PC-3 (cell line): ENCODE data around the gene ANKS1B. TPM values are rescaled to one million over a fixed set of nuclear protein-coding genes. Genes with fewer than 3 reads are reported as not detected.
"Not testable (repeated sequence)": the region's sequence is repeated elsewhere in the genome, so short reads cannot be mapped to it uniquely, and the experiment has no call there.

ENCODE experiments used
- ATAC-seq: fragments of 200-7000 bp; cut with Tn5 transposase; 2 replicates; pipeline ENCODE4 v1.9.1; 2020; ENCODE audit warnings: mild to moderate bottlenecking, moderate library complexity
- BruUV-seq: library from RNA; stranded (reverse); fragments of 400-500 nt; replicated peaks from 2 replicates; lab custom pipeline; 2021; lab: Mats Ljungman, UMichigan
- CTCF ChIA-PET: fragments of 300-600 bp; sonication (Branson Sonifier 250); formaldehyde crosslinking; loops from one replicate; lab custom pipeline; 2022; ENCODE audit warnings: antibody characterized with exemption; lab: Charles Lee
- POLR2A ChIA-PET: fragments of 300-600 bp; sonication (Branson Sonifier 250); formaldehyde crosslinking; loops from one replicate; lab custom pipeline; 2022; ENCODE audit warnings: antibody characterized with exemption; ENCODE audit not compliant: unreplicated experiment; lab: Charles Lee
- DNase-seq: peaks from one replicate; pipeline ENCODE4 v3.0.0-alpha.2; 2015
- H2AFZ ChIP-seq: fragments of 300-600 bp; sonication (generic); 2 replicates; pipeline ENCODE4 v1.6.0; 2016; ENCODE audit warnings: antibody characterized with exemption, low read length
- H3F3A ChIP-seq: fragments of 300-600 bp; sonication (generic); one replicate; pipeline ENCODE4 v1.6.0; 2017; ENCODE audit warnings: antibody characterized with exemption, low read length, control low read depth, mild to moderate bottlenecking; ENCODE audit not compliant: unreplicated experiment
- H3K27ac ChIP-seq: fragments of 300-600 bp; sonication (generic); 2 replicates; pipeline ENCODE4 v1.5.1; 2016; ENCODE audit warnings: mild to moderate bottlenecking, low read length
- H3K27me3 ChIP-seq: fragments of 300-600 bp; sonication (generic); 2 replicates; pipeline ENCODE4 v1.6.1; 2016; ENCODE audit warnings: low read length, mixed read lengths
- H3K36me3 ChIP-seq: fragments of 300-600 bp; sonication (generic); 2 replicates; pipeline ENCODE4 v1.6.1; 2016; ENCODE audit warnings: low read depth, mixed run types, low read length, mixed read lengths
- H3K4me1 ChIP-seq: fragments of 300-600 bp; sonication (generic); 2 replicates; pipeline ENCODE4 v1.5.1; 2016; ENCODE audit warnings: low read length; ENCODE audit not compliant: insufficient read depth
- H3K4me2 ChIP-seq: fragments of 300-600 bp; sonication (generic); 2 replicates; pipeline ENCODE4 v1.6.0; 2016; ENCODE audit warnings: low read length
- H3K4me3 ChIP-seq: fragments of 300-600 bp; sonication (generic); 2 replicates; pipeline ENCODE4 v1.5.1; 2016; ENCODE audit warnings: mild to moderate bottlenecking, low read length, mixed read lengths
- H3K79me2 ChIP-seq: fragments of 300-600 bp; sonication (generic); 2 replicates; pipeline ENCODE4 v1.6.1; 2017; ENCODE audit warnings: low read length, mixed read lengths
- H3K9ac ChIP-seq: fragments of 300-600 bp; sonication (generic); 2 replicates; pipeline ENCODE4 v1.6.0; 2016; ENCODE audit warnings: mild to moderate bottlenecking, low read length
- H3K9me2 ChIP-seq: fragments of 300-600 bp; sonication (generic); replicated peaks from 2 replicates; pipeline ENCODE4 v1.6.1; 2016; ENCODE audit warnings: mixed run types, low read length, mixed read lengths
- H3K9me3 ChIP-seq: fragments of 300-600 bp; sonication (generic); 2 replicates; pipeline ENCODE4 v1.6.1; 2016; ENCODE audit warnings: low read length, mixed read lengths
- H4K20me1 ChIP-seq: fragments of 300-600 bp; sonication (generic); 2 replicates; pipeline ENCODE4 v1.6.1; 2016; ENCODE audit warnings: low read length, mixed read lengths
- EZH2 ChIP-seq: fragments of 300-600 bp; sonication (generic); IDR thresholded peaks from one replicate; pipeline ENCODE4 v1.6.1; 2017; ENCODE audit warnings: antibody characterized with exemption, mild to moderate bottlenecking, low read length; ENCODE audit not compliant: unreplicated experiment
- EZH2phosphoT487 ChIP-seq: fragments of 300-600 bp; sonication (generic); IDR thresholded peaks from 2 replicates; pipeline ENCODE4 v1.6.1; 2018; ENCODE audit warnings: mild to moderate bottlenecking, antibody characterized with exemption, low read length, borderline replicate concordance
- intact Hi-C: fragments of 100-400 bp; cut with micrococcal nuclease; formaldehyde crosslinking; loops from 2 replicates; pipeline ENCODE4 v1.9.0; 2023
- total RNA-seq: library from RNA; depleted of rRNA; stranded (reverse); fragments of >200 nt; gene quantifications from 2 replicates; pipeline ENCODE4 v1.2.3, GENCODE V29; 2014
- TF ChIP-seq, protein P1 (sequence below): fragments of 300-600 bp; sonication (generic); conservative IDR thresholded peaks from 2 replicates; pipeline ENCODE4 v1.5.1; 2017; ENCODE audit warnings: antibody characterized with exemption, low read depth, mild to moderate bottlenecking, low read length

ANKS1B gene
- total RNA-seq, 1 experiment from 2014 or later, result 0.07 TPM

DNA sequence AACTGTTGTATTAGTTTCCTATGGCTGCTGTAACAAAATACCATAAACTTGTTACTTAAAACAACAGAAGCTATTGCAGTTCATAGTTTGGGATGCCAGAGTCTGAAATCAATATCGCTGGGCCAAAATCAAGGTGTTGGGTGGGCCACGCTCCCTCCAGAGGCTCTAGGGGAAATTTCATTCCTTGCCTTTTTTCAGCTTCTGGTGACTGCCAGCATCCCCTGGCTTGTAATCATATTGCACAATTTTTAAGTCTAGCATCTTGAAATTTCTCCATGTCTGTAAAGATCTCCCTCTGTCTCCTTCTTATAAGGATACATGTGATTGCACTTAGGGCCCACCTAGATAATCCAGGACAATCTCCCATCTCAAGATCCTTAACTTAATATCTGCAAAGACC is 386.0 kb downstream of the ANKS1B start:
- no peaks in the 10 kb centered on the region for H3K79me2 ChIP-seq
- no peaks in the 10 kb centered on the region for H4K20me1 ChIP-seq
- intact Hi-C loops, result no loop called here
- no peaks in the 10 kb centered on the region for H3K9me2 ChIP-seq
- H3K9ac ChIP-seq, result no peak overlapping the region
- no peak overlapping the region for H3K4me3 ChIP-seq
- no peaks in the 10 kb centered on the region for H3K27me3 ChIP-seq
- no peak overlapping the region for H3K4me2 ChIP-seq
- no TSS peak for BruUV-seq
- no peak overlapping the region for H2AFZ ChIP-seq
- DNase-seq (no peak), ATAC-seq (no peak)
- no peaks in the 10 kb centered on the region for H3K36me3 ChIP-seq
- H3F3A ChIP-seq, result no peaks in the 10 kb centered on the region
- H3K9me3 ChIP-seq, result no peaks in the 10 kb centered on the region
- H3K27ac ChIP-seq, result no peak overlapping the region
- ChIA-PET POLR2A (no interaction called here), CTCF (no interaction called here)
- TF ChIP-seq EZH2, result no peak
- TF ChIP-seq EZH2phosphoT487, result no peak
- TF ChIP-seq, protein P1, sequence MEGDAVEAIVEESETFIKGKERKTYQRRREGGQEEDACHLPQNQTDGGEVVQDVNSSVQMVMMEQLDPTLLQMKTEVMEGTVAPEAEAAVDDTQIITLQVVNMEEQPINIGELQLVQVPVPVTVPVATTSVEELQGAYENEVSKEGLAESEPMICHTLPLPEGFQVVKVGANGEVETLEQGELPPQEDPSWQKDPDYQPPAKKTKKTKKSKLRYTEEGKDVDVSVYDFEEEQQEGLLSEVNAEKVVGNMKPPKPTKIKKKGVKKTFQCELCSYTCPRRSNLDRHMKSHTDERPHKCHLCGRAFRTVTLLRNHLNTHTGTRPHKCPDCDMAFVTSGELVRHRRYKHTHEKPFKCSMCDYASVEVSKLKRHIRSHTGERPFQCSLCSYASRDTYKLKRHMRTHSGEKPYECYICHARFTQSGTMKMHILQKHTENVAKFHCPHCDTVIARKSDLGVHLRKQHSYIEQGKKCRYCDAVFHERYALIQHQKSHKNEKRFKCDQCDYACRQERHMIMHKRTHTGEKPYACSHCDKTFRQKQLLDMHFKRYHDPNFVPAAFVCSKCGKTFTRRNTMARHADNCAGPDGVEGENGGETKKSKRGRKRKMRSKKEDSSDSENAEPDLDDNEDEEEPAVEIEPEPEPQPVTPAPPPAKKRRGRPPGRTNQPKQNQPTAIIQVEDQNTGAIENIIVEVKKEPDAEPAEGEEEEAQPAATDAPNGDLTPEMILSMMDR, result no peak
- H3K4me1 ChIP-seq, result no peaks in the 10 kb centered on the region

DNA sequence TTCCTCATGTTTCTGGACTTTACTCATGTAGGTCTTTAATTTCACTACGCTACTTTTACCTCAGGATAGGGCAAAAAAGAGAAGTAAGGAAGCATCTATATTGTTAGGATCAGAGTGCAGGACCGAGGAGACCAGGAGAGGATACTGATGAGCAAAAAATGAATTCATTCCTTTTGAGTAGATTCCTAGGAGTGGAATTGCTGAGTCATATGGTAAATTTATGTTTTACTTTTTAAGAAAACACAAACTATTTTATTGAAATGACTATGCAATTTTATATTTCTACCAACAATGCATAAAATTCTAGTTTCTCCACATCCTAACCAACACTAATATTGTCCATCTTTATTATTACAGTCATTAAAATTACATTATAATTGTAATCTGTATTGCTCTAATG is 388.0 kb downstream of the ANKS1B start:
- H3K79me2 ChIP-seq, result no peaks in the 10 kb centered on the region
- ATAC-seq (peak; percentile 53; the same call in 1 of the 2 replicates), DNase-seq (no peak)
- ChIA-PET POLR2A (no interaction called here), CTCF (no interaction called here)
- no peaks in the 10 kb centered on the region for H3K36me3 ChIP-seq
- no peaks in the 10 kb centered on the region for H3F3A ChIP-seq
- BruUV-seq, result no TSS peak
- H3K4me2 ChIP-seq, result no peak overlapping the region
- no peak overlapping the region for H3K9ac ChIP-seq
- H3K4me3 ChIP-seq, result no peak overlapping the region
- no peaks in the 10 kb centered on the region for H4K20me1 ChIP-seq
- no peaks in the 10 kb centered on the region for H3K9me3 ChIP-seq
- H3K4me1 ChIP-seq, result no peaks in the 10 kb centered on the region
- H2AFZ ChIP-seq, result no peak overlapping the region
- H3K9me2 ChIP-seq, result no peaks in the 10 kb centered on the region
- TF ChIP-seq EZH2, result no peak
- TF ChIP-seq, protein P1, result no peak
- TF ChIP-seq EZH2phosphoT487, result no peak
- intact Hi-C loops, result no loop called here
- H3K27me3 ChIP-seq, result peaks cover under 1% of the 10 kb centered on the region; the same call in 1 of the 2 replicates
- no peak overlapping the region for H3K27ac ChIP-seq

- CTCF ChIA-PET, BruUV-seq, H2AFZ ChIP-seq, intact Hi-C loops, H3K36me3 ChIP-seq, H3K9me3 ChIP-seq, POLR2A ChIA-PET, DNase-seq, H3K27ac ChIP-seq, H3F3A ChIP-seq, H3K4me1 ChIP-seq, H3K79me2 ChIP-seq, H3K9ac ChIP-seq, H3K9me2 ChIP-seq, H3K4me2 ChIP-seq, H4K20me1 ChIP-seq, H3K27me3 ChIP-seq, H3K4me3 ChIP-seq, ATAC-seq: not testable (repeated sequence)
These were observed 407.6 kb downstream of the ANKS1B start for GRCh38 chr12:99577125-99577524.
